Umbilical cord (tissue), 2 donors: ENCODE data around the gene SLC9A9. TPM values are rescaled to one million over a fixed set of nuclear protein-coding genes. Genes with fewer than 3 reads are reported as not detected.
A peak's percentile ranks its signal among the peaks of the same experiment; 100 is the strongest.

Experiments
- DNase-seq: peaks from one replicate; pipeline ENCODE4 v3.0.0-alpha.2; 2015; ENCODE audit warnings: low spot score
- total RNA-seq: library from RNA; depleted of rRNA; stranded (reverse); fragments of >200 nt; gene quantifications from one replicate; pipeline ENCODE4 v1.2.3, GENCODE V29; 2014; ENCODE audit warnings: low replicate concordance; ENCODE audit not compliant: insufficient read depth

The SLC9A9 gene
- total RNA-seq, 1 donor from 2014 or later, result 43.6 TPM

GRCh38 chr3:143757691-143758090 lies 90.6 kb downstream of the SLC9A9 start:
- DNase-seq, result no peak

GRCh38 chr3:143755978-143756377 lies 92.3 kb downstream of the SLC9A9 start:
- DNase-seq, result no peak

GRCh38 chr3:143754090-143754489 lies 94.2 kb downstream of the SLC9A9 start:
- DNase-seq, result no peak

DNA sequence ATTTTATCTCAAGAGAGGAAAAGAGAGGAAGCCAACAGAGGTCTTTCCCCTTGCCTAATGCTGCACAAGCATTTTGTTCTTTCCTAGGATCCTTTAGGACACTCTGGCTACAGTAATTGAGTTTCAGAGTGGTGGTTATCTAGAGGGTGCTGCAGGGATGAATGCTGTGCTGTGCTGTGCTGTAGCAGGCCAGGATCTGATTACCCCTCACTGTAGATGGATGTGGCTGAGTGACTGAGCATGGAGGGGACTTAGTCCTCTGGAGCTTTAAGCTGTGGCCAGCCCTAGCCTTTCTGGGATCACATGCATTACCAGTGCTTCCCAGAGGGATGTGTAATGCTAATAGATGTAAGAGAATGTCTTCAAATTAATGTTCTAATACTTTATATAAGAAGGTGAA lies 94.8 kb downstream of the SLC9A9 start:
- DNase-seq, result no peak

GRCh38 chr3:143753006-143753405 lies 95.3 kb downstream of the SLC9A9 start:
- DNase-seq, result peak; percentile 40

DNA sequence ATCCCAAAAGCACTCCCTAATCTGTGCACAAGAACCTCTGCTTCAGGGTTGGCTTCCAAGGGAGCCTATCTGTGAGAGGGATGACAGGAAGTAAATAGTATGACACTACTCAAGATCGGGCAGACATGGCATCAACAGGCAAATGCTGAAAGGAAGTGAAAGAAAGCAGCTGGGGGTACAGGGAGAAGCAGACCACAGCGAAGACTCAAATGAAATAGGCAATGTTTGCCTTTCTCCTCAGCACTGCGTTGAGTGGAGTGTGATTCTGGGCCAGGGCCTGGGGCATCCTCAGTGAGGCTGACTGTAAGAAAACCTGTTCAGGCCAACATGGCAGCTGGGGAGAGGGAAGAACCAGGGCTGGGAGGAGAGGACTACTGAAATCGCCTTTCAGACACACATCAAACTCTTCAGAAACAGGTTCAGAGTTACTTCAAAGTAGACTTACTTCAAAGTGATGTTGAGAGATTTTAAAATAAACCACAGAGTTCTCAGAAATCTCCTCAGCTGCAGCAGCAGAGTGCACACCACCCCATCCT lies 96.6 kb downstream of the SLC9A9 start:
- DNase-seq, result no peak

- DNase-seq, result no peak
Measured at GRCh38 chr3:143750841-143751240, 97.4 kb downstream of the SLC9A9 start.

GRCh38 chr3:143749926-143750325 lies 98.3 kb downstream of the SLC9A9 start:
- DNase-seq, result no peak

DNA sequence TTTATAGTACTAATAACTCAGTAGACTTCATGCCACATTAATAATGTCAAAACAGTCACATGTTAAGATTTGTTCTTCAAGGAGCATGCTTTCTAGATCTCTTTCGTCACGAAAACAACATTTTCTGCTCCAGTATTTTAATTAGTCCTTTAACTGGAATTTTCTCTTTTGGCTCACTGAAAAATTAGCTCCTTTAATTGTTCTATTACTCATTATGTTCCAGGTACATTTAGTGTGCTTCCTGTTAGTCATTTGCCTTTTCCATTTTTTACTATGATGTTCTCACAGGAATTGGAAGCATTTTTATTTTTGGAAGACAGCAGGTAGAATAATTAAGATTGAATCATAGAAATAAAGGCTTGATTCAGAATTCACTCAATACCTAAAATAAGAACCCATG lies 111.2 kb downstream of the SLC9A9 start:
- DNase-seq, result no peak

GRCh38 chr3:143736205-143736997 lies 111.9 kb downstream of the SLC9A9 start:
- no peak for DNase-seq

- no peak for DNase-seq
Measured at GRCh38 chr3:143731776-143732175, 116.5 kb downstream of the SLC9A9 start.

- DNase-seq, result no peak
Measured at GRCh38 chr3:143731320-143731719, 116.9 kb downstream of the SLC9A9 start.

GRCh38 chr3:143727391-143727790 lies 120.9 kb downstream of the SLC9A9 start:
- DNase-seq, result peak; percentile 25

GRCh38 chr3:143726727-143727126 lies 121.5 kb downstream of the SLC9A9 start:
- peak; percentile 18 for DNase-seq

DNA sequence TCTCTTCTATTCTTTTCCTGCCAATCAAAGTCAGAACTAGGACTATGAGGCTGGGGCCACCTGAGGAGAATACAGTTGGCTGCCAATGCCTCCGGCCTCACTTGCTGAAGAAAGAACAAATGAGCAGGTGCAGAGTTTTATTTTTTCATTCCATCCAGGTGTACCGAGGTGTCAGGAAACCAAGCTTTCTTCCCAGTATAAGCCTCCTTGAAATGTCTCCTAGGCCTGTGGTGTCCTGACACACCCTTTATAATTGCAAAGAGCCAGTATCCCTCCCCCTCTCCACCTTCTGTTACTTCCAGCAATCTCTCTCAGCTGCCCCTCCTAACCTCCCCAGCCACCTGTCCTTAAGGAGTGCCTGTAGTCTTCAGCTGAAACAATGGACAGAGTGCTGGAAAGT lies 127.9 kb downstream of the SLC9A9 start:
- no peak for DNase-seq

- no peak for DNase-seq
Measured at GRCh38 chr3:143718463-143718862, 129.8 kb downstream of the SLC9A9 start.

DNA sequence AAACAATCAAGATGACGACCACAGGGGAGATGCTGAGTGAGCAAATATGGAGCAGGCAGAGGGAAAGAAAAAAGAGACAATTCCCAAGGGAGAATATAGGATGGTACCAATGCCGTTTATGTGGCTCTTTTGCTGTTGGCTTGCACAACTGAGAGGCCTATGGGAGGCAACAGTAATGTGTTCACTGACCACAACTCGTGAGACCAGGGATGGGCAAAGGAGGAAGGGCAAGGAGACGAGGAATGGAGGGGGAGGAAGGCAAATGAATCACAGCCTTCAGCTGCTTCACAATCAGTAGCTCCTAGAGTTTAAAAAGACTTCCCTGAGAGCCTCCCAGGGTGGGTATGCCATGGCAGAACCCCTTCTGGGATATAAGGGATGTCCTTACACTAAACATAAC lies 131.5 kb downstream of the SLC9A9 start:
- no peak for DNase-seq

DNA sequence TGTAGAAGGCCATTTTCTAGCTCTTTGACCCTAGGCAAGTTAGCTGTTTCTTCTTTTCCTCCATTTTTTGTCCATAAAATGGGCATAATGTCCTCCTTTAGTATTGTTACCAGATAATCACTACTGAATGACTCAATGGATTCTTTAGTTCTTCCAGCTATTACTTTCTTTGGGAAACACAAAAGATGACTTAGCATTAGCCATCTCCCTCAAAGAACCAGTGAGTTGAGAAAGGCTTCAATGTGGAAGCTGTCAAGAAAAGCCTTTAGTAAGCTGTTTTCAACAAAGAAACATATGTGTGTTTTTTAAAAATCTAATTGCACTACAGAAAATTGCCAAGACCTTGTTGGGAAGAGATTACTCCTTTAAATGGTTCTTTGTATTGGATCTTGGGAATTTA lies 135.7 kb downstream of the SLC9A9 start:
- no peak for DNase-seq

DNA sequence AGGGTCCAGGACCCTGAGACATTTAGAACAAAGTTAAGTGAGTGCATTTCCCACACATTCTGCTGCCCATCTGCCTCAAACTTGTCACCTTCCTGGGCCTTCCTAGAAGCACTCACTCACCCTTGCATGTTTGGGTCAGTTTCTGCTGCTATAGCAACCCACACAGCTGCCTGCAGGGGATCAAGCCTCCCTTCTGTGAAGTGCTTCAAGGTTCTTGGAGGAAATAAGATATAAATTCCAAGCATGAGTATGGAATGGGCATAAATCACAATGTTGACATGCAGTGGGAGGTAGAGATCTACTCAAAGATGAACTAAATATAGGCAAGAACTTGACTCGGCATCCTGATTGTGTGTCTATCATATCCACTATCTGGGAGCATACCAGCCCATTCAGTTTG lies 140.4 kb downstream of the SLC9A9 start:
- peak; percentile 43 for DNase-seq

GRCh38 chr3:143700431-143700975 lies 147.8 kb downstream of the SLC9A9 start:
- DNase-seq, result no peak

DNA sequence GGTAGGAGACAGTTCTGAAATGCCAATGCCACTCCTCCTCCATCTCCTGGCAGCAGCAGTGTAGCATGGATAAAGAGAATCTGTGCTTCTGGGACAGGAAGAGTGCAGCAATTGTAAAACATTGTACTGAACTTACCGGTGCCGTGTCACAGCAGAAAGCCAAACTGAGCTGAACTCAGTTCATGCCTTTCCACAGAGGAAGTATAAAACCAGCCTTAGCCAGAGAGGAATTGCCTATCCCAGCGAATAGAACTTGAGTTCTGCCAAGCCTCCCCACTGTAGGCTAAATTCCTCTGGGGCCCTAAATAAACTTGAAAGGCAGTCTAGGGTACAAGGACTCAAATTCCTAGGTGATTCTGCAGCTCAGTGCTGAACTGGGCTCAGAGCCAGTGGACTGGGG lies 148.8 kb downstream of the SLC9A9 start:
- DNase-seq, result peak; percentile 6

DNA sequence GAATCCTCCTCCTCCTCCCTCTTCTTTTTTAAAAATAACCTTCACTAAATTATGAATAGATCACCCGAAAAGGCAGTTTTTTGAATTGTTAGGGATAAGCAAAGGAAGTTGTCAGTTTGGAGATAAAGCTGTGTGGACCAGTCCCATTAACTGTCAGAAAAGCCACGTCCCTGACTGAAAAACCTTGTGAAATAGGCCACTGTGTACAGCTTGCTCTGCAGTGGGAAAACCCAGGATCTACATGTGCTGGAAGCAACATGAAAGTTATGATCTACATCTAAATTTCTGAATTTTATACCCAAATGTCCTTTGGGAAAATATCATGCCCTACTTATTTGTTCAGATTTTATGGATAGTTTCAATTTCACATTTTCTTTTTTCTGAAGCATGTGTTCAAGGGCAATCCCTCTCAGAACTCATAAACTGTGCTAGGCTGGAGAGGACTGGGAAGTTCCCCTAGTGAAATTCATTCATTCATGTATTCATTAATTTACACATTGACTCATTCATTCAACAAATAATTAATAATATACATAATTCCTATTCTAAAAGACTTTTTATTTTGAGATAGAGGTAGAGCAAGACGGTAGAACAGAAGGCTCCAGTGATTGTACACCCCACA lies 149.5 kb downstream of the SLC9A9 start:
- peak; percentile 13 for DNase-seq

- no peak for DNase-seq
Measured at GRCh38 chr3:143697975-143698374, 150.3 kb downstream of the SLC9A9 start.
